GM15510 (cell line): ENCODE results near the gene DIP2C.

Experiments used
- POLR2A ChIP-seq: IDR thresholded peaks from 3 replicates; pipeline ENCODE4 v1.6.1; 2011; ENCODE audit warnings: borderline replicate concordance; ENCODE audit not compliant: insufficient read length; ENCODE audit errors: extremely low read depth

DIP2C gene

DNA sequence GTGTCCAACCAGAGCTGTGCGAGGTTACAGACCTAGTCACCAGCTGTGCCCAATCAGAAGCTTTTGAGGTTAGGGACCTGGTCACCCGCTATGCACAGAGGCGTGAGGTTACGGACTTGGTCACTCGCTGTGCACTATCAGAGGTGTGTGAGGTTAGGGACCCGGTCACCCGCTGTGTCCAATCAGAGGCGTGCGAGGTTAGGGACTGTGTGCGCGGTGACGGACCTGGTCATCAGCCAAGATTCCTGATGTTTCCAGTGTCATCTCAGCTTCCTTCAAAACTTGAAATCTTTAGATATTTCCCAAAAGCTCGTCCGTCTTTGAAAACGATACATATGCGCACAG, 182.1 kb downstream of the DIP2C start:
- TF ChIP-seq POLR2A = no peak

DNA sequence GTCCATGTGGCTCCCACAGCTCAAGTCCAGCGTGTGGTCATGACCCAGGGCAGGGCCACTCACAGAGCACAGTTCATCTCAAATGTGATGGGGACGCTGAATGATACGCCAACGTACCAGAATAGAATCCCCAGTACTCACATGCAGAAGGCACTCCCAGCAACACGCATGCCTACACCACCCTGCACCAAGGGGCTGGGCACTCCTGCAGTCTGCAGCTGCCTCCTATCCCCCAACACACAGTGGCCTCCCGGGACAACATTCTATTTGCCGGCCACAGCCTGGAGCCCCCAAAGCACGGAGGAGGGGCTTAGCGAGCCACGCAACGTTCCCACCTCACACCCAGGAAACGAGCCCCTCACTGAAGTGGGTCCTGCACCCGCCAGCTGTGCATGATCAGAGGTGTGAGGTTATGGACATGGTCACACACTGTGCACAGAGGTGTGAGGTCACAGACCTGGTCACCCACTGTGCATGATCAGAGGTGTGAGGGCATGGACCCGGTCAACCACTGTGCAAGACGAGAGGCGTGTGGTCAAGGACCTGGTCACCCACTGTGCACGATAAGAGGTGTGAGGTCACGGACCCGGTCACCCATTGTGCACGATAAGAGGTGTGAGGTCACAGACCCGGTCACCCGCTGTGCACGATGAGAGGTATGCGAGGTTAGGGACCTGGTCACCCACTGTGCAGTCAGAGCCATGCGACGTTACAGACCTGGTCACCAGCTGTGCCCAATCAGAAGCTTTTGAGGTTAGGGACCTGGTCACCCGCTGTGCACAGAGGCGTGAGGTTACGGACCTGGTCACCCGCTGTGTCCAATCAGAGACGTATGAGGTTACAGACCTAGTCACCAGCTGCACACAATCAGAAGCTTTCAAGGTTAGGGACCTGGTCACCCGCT, 182.8 kb downstream of the DIP2C start:
- TF ChIP-seq POLR2A = no peak

DNA sequence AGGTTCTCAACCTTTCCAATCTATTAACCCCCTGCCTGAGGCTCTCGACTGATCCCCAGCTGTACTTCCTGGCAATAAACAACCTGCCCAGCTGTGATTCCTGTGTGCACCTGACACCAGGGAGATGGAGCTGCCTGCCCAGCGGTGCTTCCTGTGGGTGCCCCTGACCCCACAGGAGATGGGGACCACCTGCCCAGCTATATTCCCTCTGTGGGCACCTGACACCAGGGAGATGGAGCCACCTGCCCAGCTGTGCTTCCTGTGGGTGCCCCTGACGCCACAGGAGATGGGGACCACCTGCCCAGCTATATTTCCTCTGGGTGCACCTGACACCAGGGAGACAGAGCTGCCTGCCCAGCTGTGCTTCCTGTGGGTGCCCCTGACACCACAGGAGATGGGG, 184.0 kb downstream of the DIP2C start:
- TF ChIP-seq POLR2A = no peak

DNA sequence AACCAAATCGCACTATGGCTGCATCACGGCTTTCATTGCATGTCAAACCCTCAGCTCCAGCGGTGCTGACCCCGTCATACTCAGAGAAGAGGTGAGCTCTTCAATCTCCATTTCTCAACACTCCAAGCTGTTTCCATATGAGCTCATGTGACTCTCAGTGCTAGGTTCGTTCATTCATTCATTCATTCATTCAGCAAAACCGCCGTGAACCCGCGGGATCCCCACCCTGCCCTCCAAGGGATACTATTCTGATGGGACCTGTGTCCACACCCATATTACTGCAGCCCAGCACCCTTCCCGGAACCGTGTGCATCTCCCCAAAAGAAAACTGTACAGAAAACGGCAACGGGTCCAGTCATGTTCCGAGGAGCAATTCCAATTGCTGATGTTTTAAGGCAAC, 184.7 kb downstream of the DIP2C start:
- no peak for TF ChIP-seq POLR2A

DNA sequence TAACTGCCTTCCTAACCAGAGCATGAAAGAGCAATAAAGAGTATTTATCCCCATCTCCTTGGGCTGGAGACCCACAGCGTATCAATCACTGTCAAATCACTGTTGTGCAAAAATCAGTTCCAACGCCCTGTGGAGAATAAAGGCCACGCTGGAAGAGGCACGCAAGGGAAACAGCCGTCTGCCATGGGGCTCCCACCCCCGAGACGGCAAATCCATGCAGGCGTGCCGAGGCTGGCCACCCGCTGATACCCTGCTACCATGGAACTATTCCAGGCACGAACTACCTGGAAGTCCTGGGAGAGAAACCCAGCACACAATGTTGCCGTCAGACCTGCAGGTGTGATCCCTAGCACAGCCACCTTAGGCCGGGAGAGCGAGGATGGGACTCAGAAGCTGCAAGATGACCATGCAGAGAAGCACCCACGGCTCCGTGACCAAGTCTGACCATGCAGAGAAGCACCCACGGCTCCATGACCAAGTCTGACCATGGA, 185.3 kb downstream of the DIP2C start:
- TF ChIP-seq POLR2A = no peak

DNA sequence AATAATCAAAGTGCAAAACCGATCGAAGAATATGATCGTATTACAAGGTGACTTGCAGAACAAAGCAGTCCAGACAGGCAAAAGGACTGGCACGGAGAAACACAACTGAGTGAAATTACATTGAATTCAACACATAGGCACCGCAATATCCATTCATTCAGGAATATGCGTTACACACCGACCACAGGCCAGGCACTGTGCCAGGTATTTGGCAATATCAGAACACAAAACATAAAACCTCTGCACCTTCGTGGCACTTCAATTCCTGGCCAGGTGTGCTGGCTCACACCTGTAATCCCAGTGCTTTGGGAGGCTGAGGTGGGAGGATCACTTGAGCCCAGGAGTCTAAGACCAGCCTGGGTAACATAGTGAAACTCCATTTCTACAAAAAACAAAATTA, 187.9 kb downstream of the DIP2C start:
- TF ChIP-seq POLR2A = no peak

DNA sequence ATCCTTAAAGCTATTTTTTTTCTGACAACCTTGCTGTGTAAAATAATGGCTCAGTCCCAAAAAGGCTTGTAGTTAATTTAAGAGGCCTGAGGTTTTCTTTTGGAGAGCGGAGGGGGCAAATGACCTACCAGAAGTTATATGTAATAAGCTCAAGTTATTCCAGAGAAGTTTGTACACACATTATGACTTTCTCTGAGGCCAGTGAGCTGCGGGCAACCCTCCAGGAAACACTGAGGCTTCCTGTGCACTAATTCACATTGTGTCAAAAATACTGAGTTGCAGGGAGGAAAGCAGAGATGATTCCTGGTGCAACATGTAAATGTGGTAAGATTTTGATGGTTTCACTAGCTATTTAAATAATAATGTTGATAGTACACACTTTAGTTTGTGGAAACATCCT, 188.6 kb downstream of the DIP2C start:
- no peak for TF ChIP-seq POLR2A

DNA sequence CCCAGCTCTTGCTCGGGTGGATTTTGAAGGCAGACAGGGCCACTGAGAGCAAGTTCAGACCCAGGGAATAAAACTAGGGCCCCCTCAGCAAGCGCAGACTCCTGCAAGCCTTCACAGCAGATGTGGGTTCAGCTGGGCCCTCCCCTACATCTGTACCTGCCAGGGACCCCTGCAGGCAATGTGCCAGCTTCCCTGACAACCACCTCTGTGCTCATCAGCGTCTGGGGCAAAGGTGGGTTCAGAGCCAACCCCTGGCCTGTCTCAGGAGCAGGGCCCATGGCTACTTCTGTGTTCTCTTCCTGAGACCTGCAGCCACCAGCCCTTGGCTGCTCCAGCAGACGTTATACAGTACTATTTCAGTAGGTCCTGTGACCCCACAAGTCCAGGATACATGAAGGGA, 189.5 kb downstream of the DIP2C start:
- TF ChIP-seq POLR2A = no peak

DNA sequence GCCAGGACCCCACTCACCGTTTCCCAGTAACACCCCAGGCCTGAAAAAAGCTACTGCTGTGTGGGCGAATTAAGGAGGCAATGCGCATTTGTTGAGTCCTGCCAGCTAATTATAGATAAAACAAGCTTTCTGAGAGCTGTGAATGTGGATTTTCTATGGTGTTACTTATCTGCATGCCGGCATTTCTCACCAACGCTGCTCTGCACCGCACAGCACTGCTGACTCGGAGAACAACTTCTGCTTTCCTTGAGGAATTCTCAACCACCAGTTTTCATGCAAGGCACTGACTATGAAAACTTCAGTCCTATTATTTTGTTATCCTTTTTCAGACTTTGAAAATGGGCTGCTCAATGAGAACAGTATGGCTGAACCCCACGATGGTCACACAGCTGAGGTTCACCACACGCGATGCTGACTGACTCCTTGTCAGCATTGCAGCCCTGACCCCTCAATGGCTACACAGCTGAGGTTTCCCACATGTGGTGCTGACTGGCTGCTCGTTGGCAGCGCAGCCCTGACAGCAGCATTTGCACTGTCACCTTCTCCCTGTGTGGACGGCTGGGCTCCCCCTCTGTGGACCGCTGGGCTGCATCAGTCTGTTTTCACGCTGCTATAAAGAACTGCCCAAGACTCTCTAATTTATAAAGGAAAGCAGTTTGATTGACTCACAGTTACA, 190.6 kb downstream of the DIP2C start:
- no peak for TF ChIP-seq POLR2A

DNA sequence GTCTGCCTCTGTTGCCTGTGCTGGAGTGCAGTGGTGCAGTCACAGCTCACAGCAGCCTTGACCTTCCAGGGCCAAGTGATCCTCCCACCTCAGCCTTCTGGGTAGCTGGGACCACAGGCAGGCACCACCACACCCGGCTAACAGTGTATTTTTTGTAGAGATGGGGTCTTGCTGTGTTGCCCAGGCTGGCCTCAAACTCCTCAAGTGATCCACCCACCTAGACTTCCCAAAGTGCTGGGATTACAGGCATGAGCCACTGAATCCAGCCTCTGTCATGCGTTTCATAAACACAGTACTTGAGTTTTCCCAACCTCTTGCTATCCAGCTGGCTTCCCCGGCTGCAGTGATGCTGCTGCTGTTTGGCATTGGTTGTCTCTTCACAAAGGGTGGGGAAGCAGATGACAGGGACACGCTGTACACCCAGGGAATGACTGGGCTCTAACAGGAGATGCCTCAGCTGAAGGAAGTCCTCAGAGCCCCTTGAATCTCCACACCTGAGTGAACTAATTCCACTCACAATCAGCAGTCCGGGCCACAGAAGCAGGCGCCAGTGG, 191.5 kb downstream of the DIP2C start:
- no peak for TF ChIP-seq POLR2A

DNA sequence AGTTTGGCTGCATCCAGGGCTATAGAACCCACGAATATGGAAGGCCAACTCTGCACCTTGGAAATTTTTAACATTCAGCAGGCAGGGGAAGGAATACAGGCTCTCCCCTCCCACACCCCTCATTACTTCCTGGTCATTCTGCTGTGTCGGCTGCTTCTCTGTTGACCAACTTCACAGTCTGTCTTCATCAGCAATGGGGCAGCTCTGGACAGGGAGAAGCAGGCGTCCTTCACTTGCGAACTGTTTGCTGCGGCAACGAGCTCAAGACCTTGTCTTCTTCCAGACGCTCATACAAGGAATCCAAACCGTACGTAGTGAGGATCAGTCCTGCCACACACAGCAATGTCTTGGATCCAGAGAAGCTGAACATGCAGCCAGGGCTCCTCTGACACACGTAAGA, 192.2 kb downstream of the DIP2C start:
- TF ChIP-seq POLR2A = no peak

DNA sequence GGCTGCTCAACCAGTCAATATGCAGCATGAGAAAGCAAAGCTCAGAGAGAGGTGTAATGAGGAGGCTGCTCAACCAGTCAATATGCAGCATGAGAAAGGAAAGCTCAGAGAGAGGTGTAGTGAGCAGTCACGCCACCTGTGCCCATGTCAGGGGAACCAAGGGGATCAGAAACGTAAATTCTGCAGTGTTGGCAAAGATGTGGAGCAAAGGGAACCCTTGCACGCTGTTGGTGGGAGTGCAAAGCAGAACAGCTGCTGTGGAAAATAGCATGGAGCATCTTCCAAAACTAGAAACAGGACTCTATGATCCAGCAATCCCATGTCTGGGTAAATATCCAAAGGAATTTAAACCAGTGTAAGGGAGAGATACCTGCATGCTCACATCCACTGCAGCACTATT, 194.9 kb downstream of the DIP2C start:
- no peak for TF ChIP-seq POLR2A

DNA sequence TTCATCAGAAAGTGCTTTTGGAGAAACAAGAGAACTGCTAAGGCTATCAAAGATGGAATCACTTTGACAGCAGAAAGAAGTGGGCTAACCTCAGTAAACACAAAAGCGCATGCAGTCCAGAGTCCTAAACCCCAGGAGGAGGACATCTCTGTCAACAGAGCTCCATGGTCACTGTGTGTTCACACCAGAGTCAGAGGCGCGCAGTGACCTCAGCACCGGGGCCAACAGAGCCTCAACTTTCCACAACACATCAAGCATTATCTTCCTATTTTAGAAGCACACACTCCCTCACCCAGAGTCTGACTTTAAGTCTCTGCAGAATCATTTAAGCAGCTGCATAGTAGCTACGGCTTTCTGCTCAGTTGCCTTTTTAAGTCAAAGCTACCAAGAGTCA, 195.3 kb downstream of the DIP2C start:
- TF ChIP-seq POLR2A = no peak

DNA sequence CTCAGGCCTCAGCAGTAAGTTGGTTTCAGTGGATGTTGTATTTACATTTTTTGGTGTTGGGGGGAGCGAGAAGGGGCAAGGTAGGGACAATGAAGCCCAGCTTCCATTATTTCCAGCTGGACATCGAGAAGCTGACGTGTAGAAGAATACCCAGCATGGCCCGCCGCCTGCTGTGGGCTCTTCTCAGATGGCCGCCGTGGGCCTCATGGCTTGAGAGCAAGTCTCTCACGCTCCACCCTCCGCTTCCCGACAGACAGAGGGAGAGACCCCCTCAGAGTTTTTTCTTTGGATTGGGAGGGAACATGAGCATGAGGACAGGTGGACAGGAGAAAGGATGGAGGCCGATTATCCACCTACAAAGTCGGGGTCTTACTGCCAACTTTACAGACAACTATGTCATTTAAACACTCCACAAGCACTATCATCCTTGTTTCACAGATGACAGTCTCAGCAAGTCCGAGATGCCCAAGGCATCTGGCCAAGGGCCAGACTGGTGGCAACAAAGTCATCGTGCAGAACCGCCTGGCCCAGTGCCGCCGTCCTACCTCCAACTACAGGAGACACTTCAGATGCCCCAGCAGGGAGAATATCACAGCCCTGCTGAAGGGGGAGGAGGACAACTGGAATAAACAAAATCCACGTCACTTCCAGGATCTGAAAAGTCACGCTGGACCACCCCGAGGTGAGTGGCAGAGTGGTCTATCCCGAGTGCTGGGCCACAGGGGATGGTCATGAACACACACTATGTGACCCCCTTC, 195.9 kb downstream of the DIP2C start:
- TF ChIP-seq POLR2A = no peak

DNA sequence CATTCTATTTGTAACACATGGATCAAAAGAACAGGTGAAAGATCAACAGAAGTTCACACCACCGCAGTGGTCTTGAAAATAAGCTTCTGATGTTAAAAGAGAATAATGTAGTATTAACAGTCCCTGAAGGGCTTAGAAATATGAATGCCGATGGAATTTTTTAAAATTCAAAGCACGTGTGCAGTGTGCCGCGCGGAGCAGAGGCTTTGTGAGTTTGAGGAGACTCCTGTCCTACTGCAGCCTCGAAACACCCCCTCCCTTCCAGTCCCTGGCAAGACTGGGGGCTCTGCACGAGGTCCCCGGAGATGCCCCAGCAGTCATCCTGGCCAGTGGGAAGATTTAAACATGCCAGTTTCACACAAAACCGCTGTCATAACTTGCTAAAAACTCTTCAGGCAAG, 196.6 kb downstream of the DIP2C start:
- TF ChIP-seq POLR2A = no peak

DNA sequence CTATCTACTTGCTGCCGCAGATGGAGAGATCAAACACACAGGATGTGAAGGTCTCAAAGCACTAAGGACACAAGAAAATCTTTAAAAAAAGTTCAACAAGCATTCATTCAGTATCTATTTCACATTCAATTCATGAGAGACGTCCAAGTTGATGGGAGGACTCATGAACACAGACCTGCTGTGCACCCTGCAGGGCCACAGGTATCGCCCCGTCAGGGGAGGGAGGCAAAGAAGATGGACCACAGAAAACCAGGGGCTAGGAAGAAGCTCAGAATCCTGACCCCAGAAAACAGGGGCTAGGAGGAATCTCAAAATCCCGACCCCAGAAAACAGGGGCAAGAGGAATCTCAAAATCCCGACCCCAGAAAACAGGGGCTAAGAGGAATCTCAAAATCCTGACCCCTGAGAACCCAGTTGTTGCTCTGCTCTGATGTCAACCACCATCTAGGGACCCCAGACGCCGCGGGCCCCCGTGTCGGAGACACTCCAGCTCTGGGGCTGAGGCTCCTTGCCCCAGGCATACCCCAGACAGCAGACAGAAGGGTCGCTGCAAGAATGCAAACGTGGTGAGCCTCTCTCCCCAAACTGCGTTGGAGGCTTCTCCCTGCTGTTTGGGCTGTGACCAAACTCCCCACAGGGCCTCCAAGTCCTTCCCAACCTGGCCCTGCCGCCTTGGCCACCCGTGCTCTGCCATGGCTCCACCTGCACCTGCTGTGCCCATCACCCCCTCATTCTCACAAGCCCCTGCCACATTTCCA, 197.6 kb downstream of the DIP2C start:
- TF ChIP-seq POLR2A = no peak
